C4-2B (cell line): ENCODE measurements around the gene C2CD3.

Experiments
- CTCF ChIP-seq: fragments of 450-650 bp; conservative IDR thresholded peaks from 2 replicates; pipeline ENCODE4 v1.5.1; 2017; ENCODE audit warnings: mild to moderate bottlenecking
- ZFX ChIP-seq: fragments of 450-650 bp; IDR thresholded peaks from 2 replicates; pipeline ENCODE4 v1.6.1; 2017

DNA sequence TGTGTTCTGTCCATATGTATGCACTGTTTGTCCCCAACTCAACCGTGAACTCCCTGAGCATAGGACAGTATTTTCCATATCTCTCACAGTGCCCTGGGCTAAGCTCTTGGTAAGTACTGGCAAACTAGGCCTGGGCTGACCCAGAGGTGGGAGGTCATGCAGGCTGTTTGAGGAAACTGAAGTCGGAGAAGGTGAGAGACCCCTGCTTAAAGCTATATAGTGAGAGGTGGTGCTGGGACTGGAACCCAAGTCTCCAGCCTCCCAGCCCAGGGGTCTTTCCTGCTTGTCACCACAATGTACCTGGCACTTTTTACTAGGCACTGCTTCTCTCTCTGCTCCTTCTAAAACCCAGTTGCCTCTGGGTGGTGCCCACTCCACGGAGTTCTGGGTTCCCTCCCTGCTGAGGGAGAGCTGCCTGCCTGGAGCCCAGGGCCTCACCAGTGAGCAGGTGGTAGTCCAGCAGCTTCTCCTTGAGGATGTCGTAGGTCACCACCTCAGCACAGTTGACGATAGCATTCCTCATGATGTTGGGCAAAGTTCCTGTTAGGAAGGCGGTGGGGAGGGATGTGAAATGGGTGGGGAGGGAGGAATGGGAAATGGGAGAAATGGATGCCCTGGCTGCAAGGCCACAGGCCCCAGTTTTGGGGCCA is 166.6 kb downstream of the C2CD3 start:
- TF ChIP-seq CTCF (no peak), ZFX (no peak)
